Heart right ventricle (tissue), 16 donors: Measurements from ENCODE around the gene CIT. TPM values are rescaled to one million over a fixed set of nuclear protein-coding genes. Genes with fewer than 3 reads are reported as not detected.
A peak's percentile ranks its signal among the peaks of the same experiment; 100 is the strongest.

Experiments
- ATAC-seq, 8 donors: fragments of 200-7000 bp; cut with Tn5 transposase; one replicate each; pipeline ENCODE4 v1.9.1; 2020; ENCODE audit warnings: mild to moderate bottlenecking in 8 of 8, moderate library complexity in 8 of 8, moderate number of reproducible peaks in 1 of 8
- DNase-seq, 2 donors: peaks; one replicate each; pipeline ENCODE4 v3.0.0-alpha.2; 2020
- H3K27ac ChIP-seq, 10 donors: fragments of 200-600 bp; sonication (generic) in 2 of 10; one replicate each; pipeline versions ENCODE4 v1.5.0 to v1.8.0; 2020 to 2022; ENCODE audit warnings: mild to moderate bottlenecking in 3 of 10
- H3K27me3 ChIP-seq, 7 donors: fragments of 200-600 bp; one replicate each; pipeline ENCODE4 v1.8.0; 2021 to 2022; ENCODE audit warnings: mild to moderate bottlenecking in 2 of 7
- H3K36me3 ChIP-seq, 9 donors: fragments of 200-600 bp; sonication (generic) in 1 of 9; one replicate each; pipeline versions ENCODE4 v1.5.0 to v1.8.0; 2020 to 2022; ENCODE audit warnings: mild to moderate bottlenecking in 2 of 9
- H3K4me1 ChIP-seq, 9 donors: fragments of 200-600 bp; sonication (generic) in 1 of 9; one replicate each; pipeline versions ENCODE4 v1.5.0 to v1.8.0; 2020 to 2022; ENCODE audit warnings: mild to moderate bottlenecking in 4 of 9
- H3K4me3 ChIP-seq, 10 donors: fragments of 200-600 bp; sonication (generic) in 2 of 10; one replicate each; pipeline versions ENCODE4 v1.5.0 to v1.8.0; 2020 to 2022; ENCODE audit warnings: mild to moderate bottlenecking in 7 of 10, moderate library complexity in 2 of 10
- H3K9me3 ChIP-seq, 11 donors: fragments of 200-600 bp in 10 of 11; sonication (generic) in 2 of 11; one replicate each; pipeline versions ENCODE4 v1.5.0 to v1.8.0; 2013 to 2022; ENCODE audit warnings: mild to moderate bottlenecking in 2 of 11, control low read depth in 1 of 11, moderate library complexity in 1 of 11
- CTCF ChIP-seq, 9 donors: fragments of 200-600 bp; sonication (generic) in 2 of 9; IDR thresholded peaks; one replicate each; pipeline versions ENCODE4 v1.5.0 to v1.8.0; 2021 to 2022; ENCODE audit warnings: antibody characterized with exemption in 9 of 9, mild to moderate bottlenecking in 5 of 9, moderate library complexity in 1 of 9
- whole genome bisulfite sequencing, 2 donors: extraction: QIAGEN DNeasy Blood & Tissue Kit; methylation state at CpG; one replicate each; pipeline ENCODE4 v1.1.7; 2013; ENCODE audit warnings: inconsistent platforms in 1 of 2; 5-methylcytosine and 5-hydroxymethylcytosine counted together
- intact Hi-C, 10 donors: fragments of 100-400 bp; cut with DNase I; formaldehyde crosslinking; loops; one replicate each; pipeline versions ENCODE4 v1.11.1 to v1.14.2; 2022
- microRNA-seq, 2 donors: library from miRNA; unstranded; fragments of <30 nt; microRNA quantifications; one replicate each; pipeline ENCODE4 v1.2.0, GENCODE V29; 2021
- polyA plus RNA-seq, 2 donors: library from polyadenylated mRNA; stranded (reverse); fragments of 200-250 nt; gene quantifications; one replicate each; pipeline ENCODE4 v1.2.3, GENCODE V29; 2013
- total RNA-seq, 10 donors: library from RNA; stranded (reverse); fragmentation: NEBNext Ultra II Directional in 3 of 10; extraction: Animal tissue kit (Norgen Biotek cat#: 25700) in 3 of 10; gene quantifications; one replicate each; pipeline versions ENCODE4 v1.2.1 to v1.2.4, GENCODE V29; 2021 to 2023
- donor health status: Arrhythmogenic right ventricular cardiomyopathy.
- donor health status: ischemic (EF 13 %, LVEDD 7.1; RV severe dilation, severe dysfunction).
- donor health status: healthy with polysubstance abuse.
- donor health status: DM: no; HTN: yes; CAD: no.
- donor health status: DM: no; HTN: no; CAD: no.
- donor health status: ischemic (EF 25% LVEDD 6.9; RV normal size, moderate dysfunction).
- donor health status: ischemic (EF 25% LVEDD 5.7; RV mildly dilated, moderate dysfunction).
- donor health status: healthy.
- donor health status: DM: yes; HTN: yes; CAD: no.
- donor health status: Ischemic cardiomyopathy.
- donor health status: ischemic (EF 35%, LVEDD 5.7; RV mildly dilated, moderate dysfunction).
- donor health status: nonischemic (EF 11% LVEDD 7.7; RV severe dilation, severe dysfunction).
- donor health status: DM: yes; HTN: yes; CAD: no.
- donor health status: PGD.
- donor health status: ischemic (EF 29% LVEDD 5.4; RV normal size, mild dysfunction).
- donor health status: nonischemic (EF 23%, LVEDD 6.1; RV moderate dilation, normal function).

Gene CIT
- total and polyA plus RNA-seq, 12 donors = 0.20 to 7.0 (median 0.92) TPM

DNA sequence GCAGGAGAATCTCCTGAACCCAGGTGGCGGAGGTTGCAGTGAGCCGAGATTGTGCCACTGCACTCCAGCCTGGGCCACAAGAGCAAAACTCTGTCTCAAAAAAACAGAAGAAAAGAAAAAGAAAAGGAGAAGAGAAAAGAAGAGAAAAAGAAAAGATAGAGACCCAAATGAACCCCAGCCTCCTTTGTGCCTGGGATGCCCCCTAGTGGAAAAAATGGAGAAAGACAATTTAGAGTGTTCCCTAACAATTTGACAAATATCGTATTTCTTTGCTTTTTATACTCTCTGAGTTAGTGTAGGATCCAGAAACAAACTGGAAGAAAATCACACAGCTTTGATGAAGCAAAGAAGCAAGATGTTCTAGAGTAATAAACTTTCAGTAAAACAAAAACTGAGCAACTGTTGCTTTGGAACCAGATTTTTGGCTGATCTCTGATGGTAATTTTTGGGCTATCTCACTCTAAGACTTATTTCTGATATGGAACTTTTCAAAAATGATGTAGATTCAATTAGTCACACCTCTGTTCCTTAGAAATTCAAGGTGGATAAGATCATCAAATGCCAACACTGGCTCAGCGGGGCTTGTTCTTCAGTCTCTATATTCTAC is 227.8 kb downstream of the CIT start:
- Histone ChIP-seq H3K36me3 (no peaks in the 10 kb centered on the region), H3K4me1 (no peaks in the 10 kb centered on the region), H3K4me3 (no peak overlapping the region), H3K27me3 (no peaks in the 10 kb centered on the region), H3K9me3 (peaks cover 0 to 32% (median 17%) of the 10 kb centered on the region in 11 donors), H3K27ac (no peak overlapping the region)
- no peak for ATAC-seq
- 64 to 67% methylated on average over 4 of the region's 4 CpGs for WGBS, 2 donors
- DNase-seq = no peak
- peak; percentile 48 to 81 (median 63) for TF ChIP-seq CTCF (IDR thresholded peaks at IDR 0.05)
- intact Hi-C loops = loop anchor here in 3 of 10 donors (5.0 to 10.0 kb wide), 2 partner anchors 55 to 207 kb away; partner anchors contain the start of gene TMEM233 (in 1 of the 3)

- 84 to 89% methylated on average over 7 of the region's 7 CpGs for WGBS, 2 donors
- intact Hi-C loops = loop anchor here in 3 of 10 donors (5.0 to 10.0 kb wide), 2 partner anchors 51 to 203 kb away; partner anchors contain the start of gene TMEM233 (in 1 of the 3)
- Histone ChIP-seq H3K36me3 (no peaks in the 10 kb centered on the region), H3K4me1 (no peaks in the 10 kb centered on the region), H3K9me3 (peaks cover 0 to 7% (median 0%) of the 10 kb centered on the region in 11 donors), H3K4me3 (no peak overlapping the region), H3K27ac (no peak overlapping the region), H3K27me3 (no peaks in the 10 kb centered on the region)
- TF ChIP-seq CTCF (IDR thresholded peaks at IDR 0.05) = no peak
- DNase-seq (no peak), ATAC-seq (no peak)
Observed at GRCh38 chr12:119645535-119646059, 231.5 kb downstream of the CIT start.

GRCh38 chr12:119644930-119645329 is 232.2 kb downstream of the CIT start:
- Histone ChIP-seq H3K27ac (no peak overlapping the region), H3K9me3 (peaks cover 0 to 7% (median 0%) of the 10 kb centered on the region in 11 donors), H3K4me1 (no peaks in the 10 kb centered on the region), H3K36me3 (no peaks in the 10 kb centered on the region), H3K27me3 (no peaks in the 10 kb centered on the region), H3K4me3 (no peak overlapping the region)
- intact Hi-C loops = loop anchor here in 3 of 10 donors (5.0 to 10.0 kb wide), 2 partner anchors 50 to 203 kb away; partner anchors contain the start of gene TMEM233 (in 1 of the 3)
- no peak for ATAC-seq
- DNase-seq = no peak
- 90 to 91% methylated on average over 3 of the region's 3 CpGs for WGBS, 2 donors
- no peak for TF ChIP-seq CTCF (IDR thresholded peaks at IDR 0.05)

DNA sequence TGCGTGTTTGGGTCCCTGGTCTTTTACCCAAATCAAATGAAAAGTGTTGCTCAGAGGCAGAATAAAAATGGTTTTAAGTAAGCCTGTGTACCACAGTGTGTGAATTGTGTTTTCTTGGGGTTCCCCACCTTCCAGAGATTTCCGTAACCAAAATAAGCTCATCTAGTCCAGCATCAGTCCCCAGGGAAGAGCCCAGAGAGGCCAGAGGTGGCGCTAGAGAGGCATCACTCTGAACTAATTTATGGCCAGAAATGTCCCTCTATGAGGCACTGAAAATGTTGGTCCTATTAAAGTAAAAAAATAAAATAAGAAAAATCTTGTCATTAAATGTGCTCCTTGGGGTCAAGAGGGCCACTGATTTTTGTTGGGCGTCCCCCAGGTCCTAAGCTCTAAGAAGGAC is 234.1 kb downstream of the CIT start:
- H3K4me3 ChIP-seq = no peak overlapping the region
- H3K36me3 ChIP-seq = no peaks in the 10 kb centered on the region
- intact Hi-C loops = loop anchor here in 1 of 10 donors (10.0 kb wide), 1 partner anchor 48 kb away; the partner anchor contains the start of gene TMEM233
- H3K27ac ChIP-seq = no peak overlapping the region
- no peaks in the 10 kb centered on the region for H3K27me3 ChIP-seq
- peak in 2 of 9 donors; percentile 16 for TF ChIP-seq CTCF (IDR thresholded peaks at IDR 0.05)
- 61 to 73% methylated on average over 4 of the region's 4 CpGs for WGBS, 2 donors
- no peak for DNase-seq
- no peak for ATAC-seq
- no peaks in the 10 kb centered on the region for H3K4me1 ChIP-seq
- peaks cover 0 to 7% (median 0%) of the 10 kb centered on the region in 11 donors for H3K9me3 ChIP-seq

Small RNA genes lying within 50 kb of the gene (microRNA-seq; reads per million reads assigned to microRNA genes)
- gene MIR1178 = 0 reads per million in 2 donors

Other genes with a start within 250 kb of the CIT start
- 10 to 100 TPM in 5 of 10 donors, 1 to 10 TPM in 5; 8.6 to 14.5 (median 10.4) TPM for gene PRKAB1, start 209.2 kb downstream of the CIT start, total RNA-seq
- gene PRKAB1, start 209.2 kb downstream of the CIT start, polyA plus RNA-seq = 10 to 100 TPM; 13.5 to 14.3 TPM
- gene BICDL1, start 111.9 kb upstream of the CIT start, total RNA-seq = 1 to 10 TPM in 1 of 10 donors, under 1 TPM in 7, not detected in 2; 0.10 to 1.5 (median 0.34) TPM
- gene BICDL1, start 111.9 kb upstream of the CIT start, polyA plus RNA-seq = under 1 TPM; 0.16 to 0.44 TPM
- 10 to 100 TPM; 15.4 to 33.6 (median 24.3) TPM for gene RAB35, start 239.4 kb upstream of the CIT start, total RNA-seq
- gene RAB35, start 239.4 kb upstream of the CIT start, polyA plus RNA-seq = 10 to 100 TPM; 13.3 to 24.1 TPM